ENCODE results near the gene IRAK2. TPM values are rescaled to one million over a fixed set of nuclear protein-coding genes. Genes with fewer than 3 reads are reported as not detected.
"Not testable (repeated sequence)": the region's sequence is repeated elsewhere in the genome, so short reads cannot be mapped to it uniquely, and the experiment has no call there.

IRAK2 gene
- total RNA-seq, 4 donors from 2014 or later = 7.0 to 15.0 (median 11.4) TPM

- H3K4me3 ChIP-seq (ENCODE audit: low read depth, poor library complexity, severe bottlenecking) = no peak overlapping the region
- TF ChIP-seq POLR2A (IDR thresholded peaks at IDR 0.05) = no peak
- TF ChIP-seq CTCF (IDR thresholded peaks at IDR 0.05) = no peak
- no peak for DNase-seq (ENCODE audit: low spot score in 2 of 2)
- intact Hi-C loops (cut with DNase I; ENCODE audit: low total_unique reads) = no loop called here
- 93 to 97% methylated on average over 2 of the region's 2 CpGs for WGBS, 2 donors
These were observed 43.7 kb upstream of the IRAK2 start for GRCh38 chr3:10121064-10121463.

- TF ChIP-seq CTCF (IDR thresholded peaks at IDR 0.05) = no peak
- no peak for TF ChIP-seq POLR2A (IDR thresholded peaks at IDR 0.05)
- intact Hi-C loops (cut with DNase I; ENCODE audit: low total_unique reads) = no loop called here
- no peak for DNase-seq (ENCODE audit: low spot score in 2 of 2)
- H3K4me3 ChIP-seq (ENCODE audit: low read depth, poor library complexity, severe bottlenecking) = no peak overlapping the region
- WGBS, 2 donors = 89 to 90% methylated on average over 4 of the region's 4 CpGs
These were observed 42.0 kb upstream of the IRAK2 start for GRCh38 chr3:10122724-10123123.

- intact Hi-C loops (cut with DNase I; ENCODE audit: low total_unique reads); DNase-seq (ENCODE audit: low spot score in 2 of 2); H3K4me3 ChIP-seq (ENCODE audit: low read depth, poor library complexity, severe bottlenecking): not testable (repeated sequence)
- 91 to 95% methylated on average over 9 of the region's 9 CpGs for WGBS, 2 donors
These were observed 28.8 kb upstream of the IRAK2 start for GRCh38 chr3:10135872-10136271.

- TF ChIP-seq POLR2A (IDR thresholded peaks at IDR 0.05) = no peak
- no peak for TF ChIP-seq CTCF (IDR thresholded peaks at IDR 0.05)
- 89 to 93% methylated on average over 14 to 25 of the region's 25 CpGs for WGBS, 2 donors
- intact Hi-C loops (cut with DNase I; ENCODE audit: low total_unique reads) = no loop called here
- DNase-seq (ENCODE audit: low spot score in 2 of 2) = no peak
- H3K4me3 ChIP-seq (ENCODE audit: low read depth, poor library complexity, severe bottlenecking) = no peak overlapping the region
These were observed 28.2 kb upstream of the IRAK2 start for GRCh38 chr3:10136426-10137005.

- TF ChIP-seq CTCF (IDR thresholded peaks at IDR 0.05) (no peak), POLR2A (IDR thresholded peaks at IDR 0.05) (no peak)
- no peak for DNase-seq (ENCODE audit: low spot score in 2 of 2)
- 64 to 78% methylated on average over 4 of the region's 4 CpGs for WGBS, 2 donors
- no peak overlapping the region for H3K4me3 ChIP-seq (ENCODE audit: low read depth, poor library complexity, severe bottlenecking)
- intact Hi-C loops (cut with DNase I; ENCODE audit: low total_unique reads) = no loop called here
These were observed 27.5 kb upstream of the IRAK2 start for GRCh38 chr3:10137178-10137577.

- no peak for DNase-seq (ENCODE audit: low spot score in 2 of 2)
- 86 to 87% methylated on average over 23 of the region's 23 CpGs for WGBS, 2 donors
- TF ChIP-seq POLR2A (IDR thresholded peaks at IDR 0.05) = no peak
- TF ChIP-seq CTCF (IDR thresholded peaks at IDR 0.05) = no peak
- intact Hi-C loops (cut with DNase I; ENCODE audit: low total_unique reads) = loop anchor here (10.0 kb wide), 1 partner anchor 74 kb away; no protein-coding TSS in a partner anchor
- H3K4me3 ChIP-seq (ENCODE audit: low read depth, poor library complexity, severe bottlenecking) = no peak overlapping the region
These were observed 23.6 kb upstream of the IRAK2 start for GRCh38 chr3:10140996-10141546.

Data from lower leg skin (tissue), 4 donors.